ENCODE measurements around the gene PPIP5K1.

Gene PPIP5K1

DNA sequence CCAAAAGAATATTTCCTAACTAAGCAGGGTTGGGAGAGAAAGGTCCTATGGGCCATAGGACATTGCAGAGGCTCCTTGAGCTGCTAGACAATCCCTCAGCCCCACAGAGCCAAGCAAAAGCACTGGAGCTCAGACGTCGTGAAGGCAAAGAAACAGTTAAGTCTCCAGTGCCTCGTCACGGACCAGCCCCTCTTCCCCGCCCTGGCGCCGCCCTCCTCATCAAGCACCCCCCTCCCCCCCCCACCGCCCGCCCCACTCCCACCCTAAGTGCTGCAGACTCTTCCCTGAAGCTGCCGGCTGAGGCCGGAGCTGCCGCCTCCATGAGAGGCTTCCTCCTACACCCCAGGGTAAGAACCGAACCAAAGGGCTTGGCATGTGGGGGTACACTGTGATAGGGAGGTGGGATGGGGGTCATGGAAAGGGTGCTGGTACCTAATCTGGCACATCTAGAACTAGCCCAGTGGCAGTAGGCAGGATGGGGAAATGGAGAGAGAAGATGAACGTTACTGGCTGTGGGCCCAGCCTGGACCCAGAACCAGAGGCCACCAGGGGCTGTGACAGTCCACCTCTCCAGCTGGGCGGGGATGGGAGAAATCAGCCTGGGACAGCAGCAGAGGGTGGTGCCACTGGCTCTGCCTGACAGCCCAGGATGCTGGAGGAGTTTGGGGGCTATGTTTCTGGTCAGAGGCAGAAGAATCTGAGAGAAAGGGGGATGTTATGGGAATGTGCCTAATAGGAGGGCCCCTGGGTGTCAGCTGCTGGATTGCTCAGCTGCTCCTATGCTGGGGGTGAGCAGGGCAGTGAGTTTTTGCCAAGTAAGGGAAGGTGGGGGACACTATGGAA is 72.4 kb downstream of the PPIP5K1 start, which contains the start of gene MAP1A:
Gene MAP1A (plus strand): TSS at position 255 of the 843 bp plus-strand sequence. CDS start 3,866 bp downstream, outside the sequence.
- DNase-seq (ENCODE audit: low read depth), result no peak

DNA sequence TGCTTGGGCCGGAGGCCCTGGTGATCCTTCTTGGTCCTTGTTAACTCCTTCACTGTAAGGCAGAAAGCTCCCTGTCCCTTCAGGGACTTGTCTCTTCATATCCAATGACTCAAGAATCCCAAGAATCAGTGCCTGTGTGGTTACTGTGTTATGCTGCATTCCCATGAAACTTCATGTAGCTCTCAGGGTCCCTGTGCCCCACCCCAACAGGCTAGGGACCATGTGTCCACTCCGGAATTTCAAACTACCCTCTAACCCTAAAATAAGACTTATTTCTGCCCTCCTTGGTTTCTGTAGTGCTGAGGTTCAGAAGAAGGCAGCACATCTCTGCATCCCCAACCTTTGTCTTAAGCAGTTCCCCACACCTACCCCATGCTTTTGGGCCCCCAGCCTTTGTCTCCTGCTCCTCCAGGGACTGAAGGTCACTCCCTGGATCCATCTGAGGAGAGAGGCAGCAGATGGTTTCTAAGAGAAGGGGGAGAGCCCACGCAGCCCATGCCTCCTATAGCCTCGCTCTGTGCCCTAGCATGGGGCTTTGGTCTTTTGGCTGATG is 73.1 kb downstream of the PPIP5K1 start:
- no peak for DNase-seq (ENCODE audit: low read depth)

DNA sequence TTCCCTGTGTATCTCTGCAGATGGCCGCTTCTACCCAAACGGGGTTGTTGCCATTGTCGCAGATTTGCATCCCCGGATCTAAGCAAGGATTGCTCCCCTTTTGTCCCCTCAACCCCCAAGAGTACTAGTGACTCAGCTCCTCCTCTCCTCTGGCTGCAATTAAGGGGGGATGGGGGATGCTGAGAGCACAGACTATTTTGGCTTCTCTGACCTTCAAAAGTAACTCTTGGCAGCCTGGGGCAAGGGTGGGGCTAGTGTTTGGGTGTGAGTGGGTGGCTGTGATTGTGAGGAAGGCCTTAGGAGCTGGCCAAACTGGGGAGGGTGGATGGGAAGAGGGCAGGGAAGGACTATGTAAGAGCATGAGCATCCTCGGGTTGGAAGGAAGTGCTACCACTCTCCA is 73.8 kb downstream of the PPIP5K1 start:
- no peak for DNase-seq (ENCODE audit: low read depth)

DNA sequence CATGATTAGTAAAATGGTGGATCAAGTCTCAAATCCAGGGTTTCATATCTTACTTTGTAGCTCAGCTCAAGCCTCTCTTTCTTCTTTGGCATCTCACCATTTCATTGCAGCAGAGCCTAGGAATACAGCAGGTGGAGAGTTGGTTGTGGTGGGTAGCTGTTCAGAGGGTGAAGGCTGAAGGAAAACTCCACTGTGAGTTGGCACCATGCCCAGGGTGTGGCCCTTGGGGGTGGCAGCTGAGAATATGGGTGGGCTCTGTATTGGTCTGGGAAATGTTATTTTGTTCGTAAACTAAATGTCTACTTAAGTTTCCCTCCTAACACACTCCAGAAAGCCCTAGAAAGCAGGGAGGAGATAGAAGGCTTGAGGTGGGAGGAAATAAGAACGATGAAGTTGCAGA is 74.3 kb downstream of the PPIP5K1 start:
- DNase-seq (ENCODE audit: low read depth), result no peak

DNA sequence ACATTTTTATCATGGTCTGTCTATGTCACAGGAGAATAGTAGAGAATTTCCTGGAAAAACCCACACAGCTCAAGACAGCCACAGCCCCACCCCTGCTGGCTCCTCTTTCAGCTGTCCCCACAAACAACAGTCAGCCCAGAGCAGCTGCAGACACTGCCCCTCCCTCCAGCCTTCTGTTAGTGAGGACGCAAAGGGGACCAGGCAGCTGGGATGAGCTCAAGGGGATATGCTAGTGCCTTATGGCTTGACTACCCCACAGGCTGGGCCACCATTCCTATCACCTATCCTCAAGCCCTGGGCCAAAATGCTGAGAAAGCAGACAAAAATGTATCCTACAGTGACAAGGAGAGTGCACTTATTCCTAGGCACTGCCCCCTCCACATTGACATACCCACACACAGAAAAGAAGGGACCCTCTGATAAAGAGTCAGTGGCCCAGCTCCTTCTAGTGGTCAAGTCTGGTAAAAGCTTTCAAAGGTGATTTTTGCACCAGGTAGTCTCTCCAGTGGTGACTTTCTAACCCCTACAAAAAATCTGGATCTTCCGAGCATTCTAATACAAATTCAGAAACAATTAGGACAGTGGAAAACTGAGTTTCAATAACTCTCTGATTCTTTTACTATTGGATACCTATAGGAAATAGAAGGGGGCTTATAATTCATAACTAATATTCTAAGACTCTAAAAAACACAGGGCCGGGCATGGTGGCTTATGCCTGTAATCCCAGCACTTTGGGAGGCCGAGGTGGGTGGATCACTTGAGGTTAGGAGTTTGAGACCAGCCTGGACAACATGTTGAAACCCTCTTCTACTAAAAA is 75.6 kb downstream of the PPIP5K1 start:
- no peak for DNase-seq (ENCODE audit: low read depth)

DNA sequence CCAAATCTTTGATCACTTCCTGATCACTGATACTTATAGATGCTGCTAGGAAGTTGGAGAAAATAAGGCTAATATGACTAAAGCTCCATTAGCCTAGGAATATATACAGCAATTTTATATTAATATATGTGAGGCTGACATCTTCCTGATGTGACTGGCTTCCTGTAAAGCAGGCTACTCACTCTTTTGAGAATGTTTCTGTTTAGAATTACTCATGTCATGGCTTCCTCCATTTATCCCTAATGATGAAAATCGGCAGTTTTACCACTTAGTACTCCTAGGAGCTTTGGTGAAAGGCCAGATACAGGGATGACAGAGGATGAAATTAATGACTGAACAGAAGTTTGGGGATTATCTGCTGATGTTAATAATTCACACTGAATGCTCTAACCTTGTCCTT is 76.5 kb downstream of the PPIP5K1 start:
- no peak for DNase-seq (ENCODE audit: low read depth)

DNA sequence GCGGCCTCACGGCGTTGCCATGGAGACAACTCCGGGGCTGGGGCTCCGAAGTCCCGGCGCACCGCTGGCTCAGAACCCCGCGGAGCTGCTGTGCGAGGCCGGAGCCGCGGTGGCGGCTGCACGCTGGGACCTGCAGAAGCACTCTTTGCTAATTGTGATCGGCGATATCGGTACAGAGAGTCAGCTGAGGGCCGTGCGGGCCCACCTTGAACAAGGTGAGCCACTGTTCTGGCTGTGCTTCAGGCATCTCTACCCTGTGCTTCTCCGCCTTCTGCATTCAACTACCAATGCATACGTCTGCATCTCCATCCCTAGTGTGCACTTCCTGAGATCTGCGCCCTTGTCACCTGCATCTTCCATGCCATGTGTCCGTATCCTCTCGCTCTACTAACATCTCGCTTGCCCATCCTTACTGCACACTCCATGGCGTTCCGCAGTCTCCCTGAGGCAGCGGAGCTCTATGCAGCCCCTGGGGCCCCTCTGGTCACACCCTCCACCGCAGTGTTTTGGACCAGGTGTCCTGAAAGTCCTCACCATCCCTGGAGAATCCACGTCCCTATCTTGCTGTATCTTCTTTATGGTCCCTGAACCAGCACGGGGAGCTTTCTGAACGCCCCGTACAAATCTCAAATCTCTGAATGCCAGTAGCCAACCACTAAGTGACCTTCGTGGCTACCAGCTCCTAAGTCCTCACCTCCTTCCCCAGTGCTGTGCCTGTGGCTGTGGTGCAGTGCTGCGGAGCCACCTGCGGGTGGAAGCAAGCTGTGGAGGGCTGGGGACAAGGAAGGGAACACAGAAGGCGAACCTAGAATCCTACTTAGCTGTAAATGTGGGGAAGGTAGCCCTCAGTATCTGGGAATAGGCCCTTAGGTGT is 78.8 kb downstream of the PPIP5K1 start:
- no peak for DNase-seq (ENCODE audit: low read depth)

DNA sequence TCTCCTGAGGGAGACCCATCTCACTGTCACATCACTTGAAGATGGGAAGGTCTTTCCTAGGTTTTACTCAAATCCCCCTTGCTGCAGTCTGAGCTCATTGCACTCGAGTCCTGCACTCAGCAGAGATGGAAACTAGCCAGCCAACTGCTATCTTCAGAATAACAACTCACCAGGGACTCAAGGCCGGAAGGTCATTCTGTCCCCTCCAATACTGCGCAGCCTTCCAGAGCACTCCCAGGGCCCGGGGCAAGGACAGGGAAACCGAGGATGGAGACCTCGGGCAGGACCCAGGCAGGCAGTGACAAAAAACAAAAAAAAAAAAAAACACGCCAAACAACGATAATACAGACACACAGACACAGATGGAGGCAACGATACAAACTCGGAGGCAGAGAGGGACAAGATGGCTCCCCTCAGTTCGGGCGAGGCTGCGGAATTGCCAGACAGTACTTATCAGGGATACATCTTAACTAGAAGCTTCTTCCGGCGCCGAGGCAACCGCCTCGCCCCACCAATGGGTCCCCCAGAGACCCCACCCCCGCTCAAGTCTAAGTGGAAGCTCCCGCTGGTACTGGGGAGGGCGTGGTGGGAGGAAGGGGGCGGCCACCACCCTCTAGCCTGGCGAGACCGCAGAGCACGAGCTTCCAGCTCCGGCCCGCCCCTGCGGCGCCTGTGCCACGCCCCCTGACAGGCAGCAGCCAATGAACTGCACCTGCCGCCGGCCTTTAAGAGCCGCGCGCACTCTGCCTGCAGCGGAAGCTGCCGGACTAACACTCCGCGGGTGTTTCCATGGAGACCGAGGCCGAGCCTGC is 79.6 kb downstream of the PPIP5K1 start:
- peak; percentile 90 for DNase-seq (ENCODE audit: low read depth)

DNA sequence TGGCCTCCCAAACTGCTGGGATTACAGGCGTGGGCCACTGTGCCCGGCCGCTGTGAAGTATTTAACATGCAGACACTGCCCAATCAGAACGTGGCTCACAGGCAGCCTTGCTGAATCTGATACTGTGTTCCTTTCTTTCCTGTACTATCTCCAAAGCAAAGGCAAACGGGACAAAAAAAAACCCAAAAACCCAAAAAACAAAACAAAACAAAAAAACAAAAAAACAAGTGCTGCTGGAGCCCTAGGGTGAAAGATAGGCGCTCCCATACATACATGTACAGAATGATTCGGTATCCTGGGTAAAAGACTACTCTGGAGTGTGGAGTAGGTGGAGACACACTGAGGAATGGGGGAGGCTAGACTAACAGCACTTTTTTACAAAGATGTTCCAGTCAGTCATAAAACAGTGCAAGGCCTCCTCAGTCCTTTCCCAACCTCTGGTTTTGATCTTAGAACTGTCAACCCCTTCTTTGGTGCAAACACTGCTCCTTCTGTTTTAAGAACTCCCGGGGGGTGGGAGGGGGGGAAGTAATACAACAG is 80.3 kb downstream of the PPIP5K1 start:
- DNase-seq (ENCODE audit: low read depth), result no peak

DNA sequence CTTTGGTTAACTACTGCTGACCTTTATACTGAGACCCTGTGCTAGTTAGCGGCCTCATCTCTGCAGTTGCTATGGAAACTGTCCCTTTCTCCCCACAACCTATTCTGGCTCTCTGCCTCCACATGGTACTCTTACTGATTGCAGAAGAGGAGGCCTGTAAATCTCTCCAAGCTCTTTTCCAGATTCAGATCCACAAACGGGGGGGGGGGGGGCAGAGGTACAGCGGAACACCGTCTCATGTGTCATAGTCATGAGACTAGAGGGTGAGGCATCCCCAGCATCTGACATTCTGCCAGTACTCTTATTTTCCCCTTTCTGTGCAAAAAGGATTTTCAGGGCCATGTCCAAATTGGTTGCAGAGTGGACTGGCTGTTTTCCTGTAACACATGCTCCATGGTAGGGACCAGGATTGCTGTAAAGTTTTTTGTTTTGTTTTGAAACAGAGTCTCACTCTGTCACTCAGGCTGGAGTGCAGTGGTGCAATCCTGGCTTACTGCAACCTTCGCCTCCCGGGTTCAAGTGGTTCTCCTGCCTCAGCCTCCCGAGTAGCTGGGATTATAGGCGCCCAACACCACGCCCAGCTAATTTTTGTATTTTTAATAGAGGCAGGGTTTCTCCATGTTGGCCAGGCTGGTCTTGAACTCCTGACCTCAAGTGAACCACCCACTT is 80.9 kb downstream of the PPIP5K1 start:
- no peak for DNase-seq (ENCODE audit: low read depth)

DNA sequence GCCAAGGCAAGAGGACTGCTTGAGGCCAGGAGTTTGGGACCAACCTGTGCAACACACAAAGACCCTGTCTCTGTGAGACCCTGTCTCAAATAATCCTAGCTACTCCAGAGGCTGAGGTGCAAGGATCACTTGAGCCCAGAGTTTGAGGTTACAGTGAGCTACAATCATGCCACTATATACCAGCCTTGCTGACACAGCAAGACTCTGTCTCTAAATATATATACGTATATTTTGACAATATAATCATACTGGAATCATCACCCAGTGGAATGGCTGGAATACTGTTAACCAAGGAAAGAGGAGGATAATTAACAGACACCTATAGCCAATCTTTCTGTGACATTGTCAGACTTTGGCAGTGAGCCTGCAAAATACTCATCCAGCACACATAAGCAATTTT is 81.6 kb downstream of the PPIP5K1 start:
- no peak for DNase-seq (ENCODE audit: low read depth)

DNA sequence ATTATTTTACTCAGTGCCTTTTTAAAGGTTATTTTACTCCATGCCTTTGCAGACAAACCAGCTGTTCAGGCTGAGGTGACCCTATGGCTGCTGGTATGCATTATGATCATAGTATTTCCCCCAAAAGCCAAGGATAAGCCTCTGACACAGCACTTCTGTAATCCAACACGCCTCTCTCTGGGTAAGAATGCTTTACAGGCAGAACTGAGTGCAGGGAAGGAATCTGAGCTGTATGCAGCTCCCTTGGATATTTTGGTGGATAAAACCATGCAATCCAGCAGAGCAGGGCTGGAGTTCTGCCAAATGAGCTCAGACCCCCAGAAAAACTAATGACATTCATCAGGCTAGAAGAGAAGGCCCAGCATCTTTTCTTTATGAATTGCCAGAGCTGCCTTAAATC is 84.3 kb downstream of the PPIP5K1 start:
- DNase-seq (ENCODE audit: low read depth), result no peak

DNA sequence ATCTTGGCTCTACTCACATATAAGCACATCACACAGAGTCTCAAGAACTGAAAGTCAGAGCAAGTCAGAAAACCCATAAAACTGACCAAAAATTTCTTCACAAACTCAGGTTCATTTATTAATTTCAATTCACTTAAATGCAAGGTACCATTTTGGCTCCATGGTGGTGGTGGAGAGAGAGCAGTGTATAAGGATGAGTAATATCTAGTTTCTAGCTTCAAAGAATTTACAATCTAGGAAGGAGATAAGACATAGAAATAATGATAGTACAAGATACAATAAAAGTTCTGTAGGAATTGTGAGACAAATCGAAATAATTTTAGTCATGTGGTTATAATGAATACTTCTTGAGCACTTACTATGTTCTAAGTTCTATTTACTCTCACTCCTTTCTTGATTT is 90.4 kb downstream of the PPIP5K1 start:
- no peak for DNase-seq (ENCODE audit: low read depth)

DNA sequence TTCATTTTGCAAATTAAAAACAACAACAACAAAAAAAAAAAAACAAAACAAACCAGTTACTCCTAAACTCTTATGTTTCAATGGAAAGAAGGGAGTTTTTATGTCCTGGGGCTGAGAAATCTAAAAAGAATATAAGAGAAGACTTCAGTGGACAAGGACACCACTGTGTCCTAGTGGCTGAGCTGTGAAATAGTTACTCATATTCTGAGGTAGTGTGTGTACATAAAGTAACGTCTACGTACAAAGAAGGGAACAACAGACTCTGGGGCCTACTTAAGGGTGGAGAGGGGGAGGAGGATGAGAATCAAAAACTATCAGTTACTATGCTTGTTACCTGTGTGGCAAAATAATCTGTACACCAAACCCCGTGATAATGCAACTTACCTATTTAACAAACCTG is 91.0 kb downstream of the PPIP5K1 start:
- DNase-seq (ENCODE audit: low read depth), result no peak

DNA sequence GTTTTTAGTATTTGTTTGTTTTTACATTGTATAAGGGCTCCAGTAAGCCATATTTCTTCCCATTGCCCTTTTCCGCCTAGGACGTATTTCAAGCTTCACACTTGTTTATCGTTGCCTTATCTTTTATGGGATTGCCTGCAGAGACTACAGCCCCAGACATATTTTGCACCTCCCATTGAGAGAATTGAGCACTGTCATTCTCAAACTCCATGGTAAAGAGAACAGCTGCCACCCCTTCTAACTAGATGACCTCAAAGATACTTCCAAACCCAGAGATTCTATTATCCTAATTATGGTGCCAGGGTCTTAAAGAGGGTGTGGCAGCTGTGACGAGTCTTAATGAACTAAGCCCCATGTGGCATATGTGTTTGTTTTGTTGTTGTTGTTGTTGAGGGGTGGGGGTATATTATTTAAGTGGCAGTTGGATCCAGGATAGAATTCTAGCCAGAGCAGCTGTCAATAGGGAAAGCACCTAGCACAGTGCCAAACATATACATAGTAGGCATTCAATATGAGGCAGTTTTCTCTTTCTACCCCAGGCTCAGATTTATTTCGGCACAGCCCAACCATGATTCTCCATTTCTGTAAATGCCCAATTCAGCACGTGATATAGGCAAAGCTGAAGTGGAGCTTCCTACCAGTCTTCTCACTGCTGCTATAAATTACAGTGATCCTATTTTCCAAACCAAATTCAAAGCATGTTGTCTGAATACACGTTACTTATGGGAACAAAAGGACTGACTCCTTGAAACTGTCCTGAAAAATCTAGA is 96.1 kb downstream of the PPIP5K1 start:
- DNase-seq (ENCODE audit: low read depth), result no peak

DNA sequence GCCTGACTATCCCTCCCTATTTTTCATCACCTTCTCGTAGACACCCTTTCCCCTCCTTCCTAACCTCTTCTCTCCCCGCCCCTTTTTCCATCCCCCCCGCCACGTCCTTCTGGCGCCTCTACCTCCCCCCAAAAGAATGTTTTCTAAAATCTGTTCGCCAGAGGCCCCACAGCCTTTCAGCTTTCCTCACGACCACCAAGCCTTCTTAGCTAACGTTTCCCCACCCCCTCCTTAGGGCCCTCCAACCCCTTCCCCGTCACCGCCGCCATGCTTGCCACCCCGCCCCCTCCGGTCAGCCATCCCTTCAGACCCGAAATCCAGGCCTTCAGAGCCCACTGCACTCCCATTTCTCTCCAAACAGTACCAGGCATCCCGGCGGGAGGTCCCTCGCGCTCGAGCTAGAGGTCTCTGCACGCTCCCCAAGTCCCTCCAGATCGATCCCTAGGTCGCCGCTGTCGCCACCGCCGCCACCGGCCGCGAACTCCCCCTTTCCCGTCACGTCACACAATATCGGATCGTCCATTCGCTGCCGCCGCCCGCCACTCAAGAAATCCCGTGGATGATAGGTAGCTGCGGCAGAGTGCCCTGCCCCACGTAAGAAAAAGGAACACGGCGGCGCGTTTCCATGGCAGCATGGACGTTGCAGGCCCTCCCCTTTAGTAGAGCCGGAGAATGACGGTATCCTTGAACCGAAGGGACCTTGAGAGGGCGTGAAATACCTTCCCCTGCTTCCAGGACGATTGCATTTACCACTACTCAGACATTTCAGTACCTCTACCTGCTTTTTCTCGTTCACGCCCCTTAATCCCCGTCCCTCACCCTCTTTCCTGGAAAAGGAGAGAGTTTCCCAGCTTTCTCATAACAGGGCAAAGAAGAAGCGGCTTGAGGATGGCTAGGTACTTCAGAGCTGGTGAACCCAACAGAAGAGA is 97.1 kb downstream of the PPIP5K1 start, which contains the start of gene TP53BP1:
Gene TP53BP1 (minus strand): TSS at position 484 of the 929 bp plus-strand sequence. CDS start 113 bp downstream, at position 371.
- DNase-seq (ENCODE audit: low read depth), result peak; percentile 71

DNA sequence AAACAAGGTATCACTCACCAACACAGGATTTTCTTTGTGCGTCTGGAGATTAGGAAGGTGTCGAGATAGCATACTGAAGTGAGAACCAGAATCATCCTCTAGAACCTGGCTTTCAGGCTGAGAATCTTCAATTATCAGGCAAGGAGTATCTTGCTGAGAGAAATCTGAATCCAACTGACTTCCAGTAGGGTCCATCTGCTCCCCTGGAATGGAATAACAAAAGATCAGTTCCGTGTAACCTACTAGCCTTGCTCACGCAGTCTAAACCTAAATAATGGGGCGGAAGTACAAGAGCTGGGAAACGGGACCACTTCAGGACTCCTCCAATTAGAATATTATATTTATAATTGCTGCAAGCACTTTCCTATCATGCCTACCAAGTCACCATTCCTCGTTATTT is 97.7 kb downstream of the PPIP5K1 start:
- DNase-seq (ENCODE audit: low read depth), result no peak

DNA sequence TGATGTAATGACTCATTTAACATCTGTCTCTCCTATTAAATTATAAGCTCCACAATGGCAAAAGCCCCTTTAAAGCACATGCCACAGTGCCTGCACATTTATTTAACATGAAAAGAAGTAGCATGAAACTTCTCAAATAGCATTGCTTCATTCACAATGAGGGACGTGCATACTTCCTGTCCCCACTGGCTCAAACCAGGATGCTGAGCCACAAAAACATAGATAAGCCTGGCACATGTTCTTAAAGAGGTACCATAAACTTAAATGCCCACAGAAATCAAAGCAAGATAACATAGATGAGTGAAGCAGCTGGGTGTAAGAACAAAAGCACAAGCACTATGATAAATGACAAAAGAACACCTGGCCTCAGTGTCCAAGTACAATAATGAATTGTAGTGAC is 100.8 kb downstream of the PPIP5K1 start:
- DNase-seq (ENCODE audit: low read depth), result no peak

Measured in HS-27A (cell line).